ENCODE data around the gene B3GAT3. TPM values are rescaled to one million over a fixed set of nuclear protein-coding genes. Genes with fewer than 3 reads are reported as not detected.
A peak's percentile ranks its signal among the peaks of the same experiment; 100 is the strongest.
"Not testable (repeated sequence)": the region's sequence is repeated elsewhere in the genome, so short reads cannot be mapped to it uniquely, and the experiment has no call there.

B3GAT3 gene
- total RNA-seq, 2 donors from 2014 or later = 21.8 to 37.7 TPM

- Histone ChIP-seq H3K4me3 (peak overlapping the region; percentile 96), H3K9ac (ENCODE audit: low read depth in 2 of 2, low read length in 2 of 2) (peak overlapping the region; percentile 94 to 98), H3K27ac (peak overlapping the region; percentile 92), H3K9me3 (no peaks in the 10 kb centered on the region), H3K27me3 (no peaks in the 10 kb centered on the region), H3K4me1 (peaks cover 9% of the 10 kb centered on the region), H3K36me3 (no peaks in the 10 kb centered on the region)
- TF ChIP-seq, protein P1, sequence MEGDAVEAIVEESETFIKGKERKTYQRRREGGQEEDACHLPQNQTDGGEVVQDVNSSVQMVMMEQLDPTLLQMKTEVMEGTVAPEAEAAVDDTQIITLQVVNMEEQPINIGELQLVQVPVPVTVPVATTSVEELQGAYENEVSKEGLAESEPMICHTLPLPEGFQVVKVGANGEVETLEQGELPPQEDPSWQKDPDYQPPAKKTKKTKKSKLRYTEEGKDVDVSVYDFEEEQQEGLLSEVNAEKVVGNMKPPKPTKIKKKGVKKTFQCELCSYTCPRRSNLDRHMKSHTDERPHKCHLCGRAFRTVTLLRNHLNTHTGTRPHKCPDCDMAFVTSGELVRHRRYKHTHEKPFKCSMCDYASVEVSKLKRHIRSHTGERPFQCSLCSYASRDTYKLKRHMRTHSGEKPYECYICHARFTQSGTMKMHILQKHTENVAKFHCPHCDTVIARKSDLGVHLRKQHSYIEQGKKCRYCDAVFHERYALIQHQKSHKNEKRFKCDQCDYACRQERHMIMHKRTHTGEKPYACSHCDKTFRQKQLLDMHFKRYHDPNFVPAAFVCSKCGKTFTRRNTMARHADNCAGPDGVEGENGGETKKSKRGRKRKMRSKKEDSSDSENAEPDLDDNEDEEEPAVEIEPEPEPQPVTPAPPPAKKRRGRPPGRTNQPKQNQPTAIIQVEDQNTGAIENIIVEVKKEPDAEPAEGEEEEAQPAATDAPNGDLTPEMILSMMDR (IDR thresholded peaks at IDR 0.05) = no peak
- intact Hi-C loops (cut with DNase I) = no loop called here
- DNase-seq = no peak
These were observed 30.6 kb upstream of the B3GAT3 start for GRCh38 chr11:62652161-62653006.

DNA sequence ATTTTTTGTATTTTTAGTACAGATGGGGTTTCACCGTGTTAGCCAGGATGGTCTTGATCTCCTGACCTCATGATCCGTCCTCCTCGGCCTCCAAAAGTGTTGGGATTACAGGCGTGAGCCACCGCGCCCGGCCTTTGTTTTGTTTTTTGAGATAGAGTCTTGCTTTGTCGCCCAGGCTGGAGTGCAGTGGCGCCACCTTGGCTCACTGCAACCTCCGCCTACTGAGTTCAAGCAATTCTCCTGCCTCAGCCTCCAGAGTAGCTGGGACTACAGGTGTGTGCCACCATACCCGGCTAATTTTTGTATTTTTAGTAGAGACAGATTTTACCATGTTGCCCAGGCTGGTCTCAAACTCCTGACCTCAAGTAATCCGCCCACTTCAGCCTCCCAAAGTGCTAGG lies 28.5 kb upstream of the B3GAT3 start:
- H3K4me3 ChIP-seq; H3K9ac ChIP-seq (ENCODE audit: low read depth in 2 of 2, low read length in 2 of 2); H3K9me3 ChIP-seq; DNase-seq; intact Hi-C loops (cut with DNase I); H3K36me3 ChIP-seq; H3K27me3 ChIP-seq; H3K27ac ChIP-seq: not testable (repeated sequence)
- H3K4me1 ChIP-seq = peaks cover 16% of the 10 kb centered on the region

DNA sequence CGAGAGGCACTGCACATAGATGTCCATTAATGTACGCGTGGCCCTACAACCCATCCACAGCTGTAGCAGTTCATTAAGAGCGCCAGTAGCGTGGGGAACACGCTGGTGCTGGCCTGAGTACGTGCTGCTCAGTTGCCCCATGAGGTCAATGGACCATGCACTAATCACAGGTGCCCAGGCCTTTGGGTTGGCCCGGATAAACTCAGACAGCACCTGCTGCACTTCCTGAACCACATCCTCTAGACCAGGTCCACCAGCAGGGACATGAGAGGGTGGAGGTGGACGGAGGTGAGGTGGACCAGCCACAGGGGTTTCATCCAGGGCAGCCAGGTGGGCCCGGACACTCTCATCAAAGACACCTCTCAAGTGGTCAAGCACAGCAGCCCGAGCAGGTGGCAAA lies 27.7 kb upstream of the B3GAT3 start:
- intact Hi-C loops (cut with DNase I) = no loop called here
- Histone ChIP-seq H3K9me3 (no peaks in the 10 kb centered on the region), H3K27ac (no peak overlapping the region), H3K36me3 (no peaks in the 10 kb centered on the region), H3K4me1 (peaks cover 20% of the 10 kb centered on the region), H3K27me3 (no peaks in the 10 kb centered on the region), H3K9ac (ENCODE audit: low read depth in 2 of 2, low read length in 2 of 2) (no peak overlapping the region), H3K4me3 (no peak overlapping the region)
- no peak for DNase-seq
- TF ChIP-seq, protein P1 (IDR thresholded peaks at IDR 0.05) = no peak

DNA sequence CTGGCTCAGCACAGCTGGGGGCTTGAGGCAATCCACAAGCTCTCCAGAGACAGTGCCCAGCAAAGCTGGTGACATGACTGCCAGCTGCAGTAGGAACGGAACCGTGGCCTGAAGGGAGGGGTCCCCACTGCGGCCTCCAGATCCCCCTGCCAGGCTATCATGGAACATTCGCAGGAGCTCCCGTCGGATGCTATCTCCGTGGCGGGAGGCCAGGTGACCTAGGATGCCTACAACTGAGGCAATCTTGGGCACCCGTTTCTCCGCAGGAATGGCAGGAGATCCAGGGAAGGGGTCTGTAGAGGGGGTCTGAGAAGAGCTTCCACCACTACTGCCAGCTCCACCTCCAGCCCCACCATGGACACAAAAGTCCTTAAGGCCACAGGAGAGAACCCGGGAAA lies 27.2 kb upstream of the B3GAT3 start:
- DNase-seq = no peak

GRCh38 chr11:62648185-62648966 lies 26.6 kb upstream of the B3GAT3 start:
- Histone ChIP-seq H3K4me3 (no peak overlapping the region), H3K9me3 (no peaks in the 10 kb centered on the region), H3K27me3 (no peaks in the 10 kb centered on the region), H3K4me1 (peaks cover 20% of the 10 kb centered on the region), H3K36me3 (no peaks in the 10 kb centered on the region), H3K27ac (no peak overlapping the region), H3K9ac (ENCODE audit: low read depth in 2 of 2, low read length in 2 of 2) (no peak overlapping the region)
- TF ChIP-seq, protein P1 (IDR thresholded peaks at IDR 0.05) = no peak
- intact Hi-C loops (cut with DNase I) = no loop called here
- DNase-seq = no peak

More for the DNA sequence above, 27.2 kb upstream of the B3GAT3 start:
- TF ChIP-seq, protein P1 (IDR thresholded peaks at IDR 0.05) = no peak
- no peaks in the 10 kb centered on the region for H3K9me3 ChIP-seq
- H3K9ac ChIP-seq (ENCODE audit: low read depth in 2 of 2, low read length in 2 of 2) = no peak overlapping the region
- no peak overlapping the region for H3K4me3 ChIP-seq
- intact Hi-C loops (cut with DNase I) = no loop called here
- H3K27ac ChIP-seq = no peak overlapping the region
- no peaks in the 10 kb centered on the region for H3K27me3 ChIP-seq
- H3K4me1 ChIP-seq = peaks cover 20% of the 10 kb centered on the region
- H3K36me3 ChIP-seq = no peaks in the 10 kb centered on the region

Measured in colonic mucosa (tissue), 4 donors.